EH (cell line): Measurements from ENCODE around the gene MAP7.
"Not testable (repeated sequence)": the region's sequence is repeated elsewhere in the genome, so short reads cannot be mapped to it uniquely, and the experiment has no call there.

ENCODE experiments used
- DNase-seq: peaks from one replicate; pipeline ENCODE4 v3.0.0-alpha.2; 2015; ENCODE audit warnings: low read depth

MAP7 gene

GRCh38 chr6:136468711-136469110 is 81.5 kb downstream of the MAP7 start:
- DNase-seq: no peak

- no peak for DNase-seq
Measured at GRCh38 chr6:136467186-136467585, 83.0 kb downstream of the MAP7 start.

GRCh38 chr6:136466777-136467176 is 83.4 kb downstream of the MAP7 start:
- DNase-seq: no peak

- DNase-seq: no peak
Measured at GRCh38 chr6:136465766-136466303, 84.4 kb downstream of the MAP7 start.

GRCh38 chr6:136464874-136465273 is 85.3 kb downstream of the MAP7 start:
- DNase-seq: no peak

- no peak for DNase-seq
Measured at GRCh38 chr6:136464148-136464547, 86.1 kb downstream of the MAP7 start.

- DNase-seq: no peak
Measured at GRCh38 chr6:136463743-136464142, 86.5 kb downstream of the MAP7 start.

- peak; percentile 23 for DNase-seq
Measured at GRCh38 chr6:136446579-136447187, 103.5 kb downstream of the MAP7 start.

- DNase-seq: no peak
Measured at GRCh38 chr6:136446145-136446544, 104.1 kb downstream of the MAP7 start.

GRCh38 chr6:136445063-136445462 is 105.2 kb downstream of the MAP7 start:
- DNase-seq: no peak

- DNase-seq: no peak
Measured at GRCh38 chr6:136440203-136440602, 110.0 kb downstream of the MAP7 start.

- DNase-seq: no peak
Measured at GRCh38 chr6:136439514-136440190, 110.6 kb downstream of the MAP7 start.

GRCh38 chr6:136438441-136438840 is 111.8 kb downstream of the MAP7 start:
- no peak for DNase-seq

GRCh38 chr6:136437246-136437645 is 113.0 kb downstream of the MAP7 start:
- DNase-seq: no peak

- DNase-seq: no peak
Measured at GRCh38 chr6:136435101-136435500, 115.1 kb downstream of the MAP7 start.

GRCh38 chr6:136431306-136431705 is 118.9 kb downstream of the MAP7 start:
- DNase-seq: not testable (repeated sequence)

GRCh38 chr6:136429264-136430065 is 120.8 kb downstream of the MAP7 start:
- no peak for DNase-seq

- DNase-seq: no peak
Measured at GRCh38 chr6:136427378-136427717, 122.9 kb downstream of the MAP7 start.

GRCh38 chr6:136426627-136427377 is 123.4 kb downstream of the MAP7 start:
- no peak for DNase-seq

- no peak for DNase-seq
Measured at GRCh38 chr6:136425793-136426192, 124.4 kb downstream of the MAP7 start.

GRCh38 chr6:136424901-136425300 is 125.3 kb downstream of the MAP7 start:
- DNase-seq: no peak

- DNase-seq: no peak
Measured at GRCh38 chr6:136424450-136424849, 125.8 kb downstream of the MAP7 start.
